Measurements from ENCODE around the gene PTPRK. TPM values are rescaled to one million over a fixed set of nuclear protein-coding genes. Genes with fewer than 3 reads are reported as not detected.

The PTPRK gene
- total and polyA plus RNA-seq, 10 of the 15 experiments (the other 5 are each of a cell fraction or from before 2014, with no cell fraction given): 0.23 to 1.9 (median 0.55) TPM

DNA sequence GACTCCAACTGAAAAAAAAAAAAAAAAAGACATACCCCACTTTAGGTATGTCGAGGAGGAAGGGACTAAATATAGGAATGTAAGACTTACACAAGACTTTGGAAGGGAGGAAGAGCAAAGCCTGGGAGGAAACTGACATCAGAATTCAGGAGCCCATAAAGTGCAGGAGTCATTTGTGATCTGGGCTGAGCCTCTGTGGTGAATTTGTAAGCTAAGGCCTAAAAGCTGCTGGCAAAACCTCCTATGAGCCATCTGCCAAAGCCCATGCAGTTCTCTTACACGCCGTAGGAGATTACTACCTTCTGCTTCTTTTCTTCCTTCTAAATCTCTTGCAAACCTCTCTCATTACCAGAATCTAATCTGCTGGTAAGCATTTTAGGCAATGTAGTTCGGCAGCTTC, 567.6 kb downstream of the PTPRK start (continued):
- no peak for TF ChIP-seq USF1 (IDR thresholded peaks at IDR 0.05; ENCODE audit: borderline replicate concordance, extremely low read length, insufficient read depth, low read depth, low read length)
- no peak for TF ChIP-seq ELK1 (IDR thresholded peaks at IDR 0.05; ENCODE audit: low read depth, low read length)
- TF ChIP-seq, protein P1, sequence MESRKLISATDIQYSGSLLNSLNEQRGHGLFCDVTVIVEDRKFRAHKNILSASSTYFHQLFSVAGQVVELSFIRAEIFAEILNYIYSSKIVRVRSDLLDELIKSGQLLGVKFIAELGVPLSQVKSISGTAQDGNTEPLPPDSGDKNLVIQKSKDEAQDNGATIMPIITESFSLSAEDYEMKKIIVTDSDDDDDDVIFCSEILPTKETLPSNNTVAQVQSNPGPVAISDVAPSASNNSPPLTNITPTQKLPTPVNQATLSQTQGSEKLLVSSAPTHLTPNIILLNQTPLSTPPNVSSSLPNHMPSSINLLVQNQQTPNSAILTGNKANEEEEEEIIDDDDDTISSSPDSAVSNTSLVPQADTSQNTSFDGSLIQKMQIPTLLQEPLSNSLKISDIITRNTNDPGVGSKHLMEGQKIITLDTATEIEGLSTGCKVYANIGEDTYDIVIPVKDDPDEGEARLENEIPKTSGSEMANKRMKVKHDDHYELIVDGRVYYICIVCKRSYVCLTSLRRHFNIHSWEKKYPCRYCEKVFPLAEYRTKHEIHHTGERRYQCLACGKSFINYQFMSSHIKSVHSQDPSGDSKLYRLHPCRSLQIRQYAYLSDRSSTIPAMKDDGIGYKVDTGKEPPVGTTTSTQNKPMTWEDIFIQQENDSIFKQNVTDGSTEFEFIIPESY (IDR thresholded peaks at IDR 0.05): no peak
- no peak for TF ChIP-seq ZBTB40 (IDR thresholded peaks at IDR 0.05; ENCODE audit: borderline replicate concordance)
- TF ChIP-seq ZNF217 (IDR thresholded peaks at IDR 0.05): no peak

Measured in GM12878 (cell line).